Panc1 (cell line): ENCODE measurements around the gene HRH4.

Experiments
- POLR2AphosphoS5 ChIP-seq: IDR thresholded peaks from 2 replicates; pipeline ENCODE4 v1.6.1; 2012; ENCODE audit warnings: mild to moderate bottlenecking, low read depth, low read length, moderate library complexity
- SIN3A ChIP-seq: IDR thresholded peaks from 2 replicates; pipeline ENCODE4 v1.6.1; 2012; ENCODE audit warnings: low read depth, mild to moderate bottlenecking, low read length, moderate library complexity, borderline replicate concordance; ENCODE audit not compliant: insufficient read depth
- TCF7L2 ChIP-seq: IDR thresholded peaks from 2 replicates; pipeline ENCODE4 v1.6.1; 2011; ENCODE audit warnings: mild to moderate bottlenecking, low read depth, low read length, inconsistent platforms
- TF ChIP-seq, protein P1 (sequence below): fragments of 450-650 bp; IDR thresholded peaks from 2 replicates; pipeline ENCODE4 v1.5.1; 2017; ENCODE audit warnings: mild to moderate bottlenecking
- TF ChIP-seq, protein P2 (sequence below), 2 experiments: IDR thresholded peaks; 2 replicates each; pipeline ENCODE4 v1.6.1; 2011 to 2012; ENCODE audit warnings: low read depth in 2 of 2, control low read depth in 1 of 2, low read length in 1 of 2, mild to moderate bottlenecking in 1 of 2, moderate library complexity in 1 of 2; ENCODE audit not compliant: insufficient read depth in 1 of 2

GRCh38 chr18:24500766-24501165 is 40.3 kb downstream of the HRH4 start:
- TF ChIP-seq, protein P1, sequence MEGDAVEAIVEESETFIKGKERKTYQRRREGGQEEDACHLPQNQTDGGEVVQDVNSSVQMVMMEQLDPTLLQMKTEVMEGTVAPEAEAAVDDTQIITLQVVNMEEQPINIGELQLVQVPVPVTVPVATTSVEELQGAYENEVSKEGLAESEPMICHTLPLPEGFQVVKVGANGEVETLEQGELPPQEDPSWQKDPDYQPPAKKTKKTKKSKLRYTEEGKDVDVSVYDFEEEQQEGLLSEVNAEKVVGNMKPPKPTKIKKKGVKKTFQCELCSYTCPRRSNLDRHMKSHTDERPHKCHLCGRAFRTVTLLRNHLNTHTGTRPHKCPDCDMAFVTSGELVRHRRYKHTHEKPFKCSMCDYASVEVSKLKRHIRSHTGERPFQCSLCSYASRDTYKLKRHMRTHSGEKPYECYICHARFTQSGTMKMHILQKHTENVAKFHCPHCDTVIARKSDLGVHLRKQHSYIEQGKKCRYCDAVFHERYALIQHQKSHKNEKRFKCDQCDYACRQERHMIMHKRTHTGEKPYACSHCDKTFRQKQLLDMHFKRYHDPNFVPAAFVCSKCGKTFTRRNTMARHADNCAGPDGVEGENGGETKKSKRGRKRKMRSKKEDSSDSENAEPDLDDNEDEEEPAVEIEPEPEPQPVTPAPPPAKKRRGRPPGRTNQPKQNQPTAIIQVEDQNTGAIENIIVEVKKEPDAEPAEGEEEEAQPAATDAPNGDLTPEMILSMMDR: no peak
- TF ChIP-seq, protein P2, sequence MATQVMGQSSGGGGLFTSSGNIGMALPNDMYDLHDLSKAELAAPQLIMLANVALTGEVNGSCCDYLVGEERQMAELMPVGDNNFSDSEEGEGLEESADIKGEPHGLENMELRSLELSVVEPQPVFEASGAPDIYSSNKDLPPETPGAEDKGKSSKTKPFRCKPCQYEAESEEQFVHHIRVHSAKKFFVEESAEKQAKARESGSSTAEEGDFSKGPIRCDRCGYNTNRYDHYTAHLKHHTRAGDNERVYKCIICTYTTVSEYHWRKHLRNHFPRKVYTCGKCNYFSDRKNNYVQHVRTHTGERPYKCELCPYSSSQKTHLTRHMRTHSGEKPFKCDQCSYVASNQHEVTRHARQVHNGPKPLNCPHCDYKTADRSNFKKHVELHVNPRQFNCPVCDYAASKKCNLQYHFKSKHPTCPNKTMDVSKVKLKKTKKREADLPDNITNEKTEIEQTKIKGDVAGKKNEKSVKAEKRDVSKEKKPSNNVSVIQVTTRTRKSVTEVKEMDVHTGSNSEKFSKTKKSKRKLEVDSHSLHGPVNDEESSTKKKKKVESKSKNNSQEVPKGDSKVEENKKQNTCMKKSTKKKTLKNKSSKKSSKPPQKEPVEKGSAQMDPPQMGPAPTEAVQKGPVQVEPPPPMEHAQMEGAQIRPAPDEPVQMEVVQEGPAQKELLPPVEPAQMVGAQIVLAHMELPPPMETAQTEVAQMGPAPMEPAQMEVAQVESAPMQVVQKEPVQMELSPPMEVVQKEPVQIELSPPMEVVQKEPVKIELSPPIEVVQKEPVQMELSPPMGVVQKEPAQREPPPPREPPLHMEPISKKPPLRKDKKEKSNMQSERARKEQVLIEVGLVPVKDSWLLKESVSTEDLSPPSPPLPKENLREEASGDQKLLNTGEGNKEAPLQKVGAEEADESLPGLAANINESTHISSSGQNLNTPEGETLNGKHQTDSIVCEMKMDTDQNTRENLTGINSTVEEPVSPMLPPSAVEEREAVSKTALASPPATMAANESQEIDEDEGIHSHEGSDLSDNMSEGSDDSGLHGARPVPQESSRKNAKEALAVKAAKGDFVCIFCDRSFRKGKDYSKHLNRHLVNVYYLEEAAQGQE (IDR thresholded peaks at IDR 0.05; ENCODE audit: insufficient read depth in 1 of 2, low read depth in 2 of 2, low read length in 1 of 2): no peak
- no peak for TF ChIP-seq POLR2AphosphoS5
- no peak for TF ChIP-seq SIN3A
- no peak for TF ChIP-seq TCF7L2
